Uterus (tissue), 4 donors: Measurements from ENCODE around the gene ADARB2. TPM values are rescaled to one million over a fixed set of nuclear protein-coding genes. Genes with fewer than 3 reads are reported as not detected.

Experiments used
- DNase-seq, 2 donors: peaks; one replicate each; pipeline ENCODE4 v3.0.0-alpha.2; 2019 to 2020
- H3K27ac ChIP-seq, 2 donors: fragments of 200-600 bp; sonication (generic); 1 replicate in 1 of 2; 2 replicates in 1 of 2; pipeline ENCODE4 v1.5.1; 2016 to 2018
- H3K27me3 ChIP-seq, 2 donors: fragments of 200-600 bp; sonication (generic); one replicate each; pipeline ENCODE4 v1.5.1; 2018 to 2019; ENCODE audit warnings: control low read depth in 1 of 2
- H3K36me3 ChIP-seq, 2 donors: fragments of 200-600 bp; sonication (generic); one replicate each; pipeline ENCODE4 v1.5.1; 2019; ENCODE audit warnings: control low read depth in 1 of 2
- H3K4me1 ChIP-seq, 2 donors: fragments of 200-600 bp; sonication (generic); one replicate each; pipeline ENCODE4 v1.5.1; 2018 to 2019; ENCODE audit warnings: control low read depth in 1 of 2
- H3K4me3 ChIP-seq, 2 donors: fragments of 200-600 bp; sonication (generic); 1 replicate in 1 of 2; 2 replicates in 1 of 2; pipeline ENCODE4 v1.5.1; 2018 to 2019; ENCODE audit warnings: mild to moderate bottlenecking in 1 of 2
- H3K9me3 ChIP-seq, 2 donors: fragments of 200-600 bp; sonication (generic); one replicate each; pipeline ENCODE4 v1.5.1; 2019; ENCODE audit warnings: control low read depth in 1 of 2
- POLR2A ChIP-seq, 2 donors: fragments of 450-650 bp; IDR thresholded peaks; one replicate each; pipeline ENCODE4 v1.6.1; 2016; ENCODE audit warnings: antibody characterized with exemption in 2 of 2, mild to moderate bottlenecking in 1 of 2, moderate library complexity in 1 of 2
- intact Hi-C: fragments of 100-400 bp; cut with DNase I; formaldehyde crosslinking; loops from one replicate; pipeline ENCODE4 v1.15.1; 2023; ENCODE audit warnings: low total_unique reads
- total RNA-seq, 4 donors: library from RNA; depleted of rRNA in 3 of 4; stranded (reverse); fragments of >200 nt in 3 of 4; gene quantifications; one replicate each; pipeline versions ENCODE4 v1.1.0 to v1.2.4, GENCODE V29; 2014 to 2023
- TF ChIP-seq, protein P1 (sequence below), 4 experiments: fragments of 200-600 bp in 2 of 4; fragments of 450-650 bp in 2 of 4; sonication (generic) in 2 of 4; IDR thresholded peaks; one replicate each; pipeline ENCODE4 v1.5.1; 2016 to 2019; ENCODE audit warnings: antibody characterized with exemption in 4 of 4, mild to moderate bottlenecking in 2 of 4, moderate library complexity in 1 of 4
- donor health status: DM: yes; HTN: yes; CAD: no.

The ADARB2 gene
- total RNA-seq, 4 donors from 2014 or later = 0.76 to 2.6 (median 2.0) TPM; not detected in 1

DNA sequence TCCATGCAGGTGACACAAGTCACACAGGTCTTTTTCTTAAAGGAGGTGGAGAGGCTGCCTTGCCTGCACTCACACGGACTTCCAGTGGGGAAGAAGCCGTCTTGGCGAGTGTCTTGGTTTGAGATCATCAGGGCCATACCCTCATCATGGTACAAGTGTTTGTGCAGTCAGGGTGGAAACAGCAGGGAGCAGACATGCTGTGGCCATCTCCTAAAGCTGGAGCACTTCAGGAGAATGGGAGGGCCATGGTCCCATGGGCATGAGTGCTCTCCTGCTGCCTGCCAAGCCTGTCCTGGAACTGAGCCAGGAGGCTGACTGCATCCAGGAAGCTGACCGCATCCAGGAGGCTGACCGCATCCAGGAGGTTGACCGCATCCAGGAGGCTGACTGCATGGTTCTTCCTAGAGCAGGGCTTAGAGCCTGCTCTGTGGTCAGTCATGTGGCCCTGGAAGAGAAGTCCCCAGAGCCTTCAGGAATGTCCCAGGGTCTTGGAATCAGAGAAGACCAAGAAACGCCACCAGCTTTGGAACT, 98.4 kb downstream of the ADARB2 start:
- H3K4me3 ChIP-seq = no peak overlapping the region
- no peaks in the 10 kb centered on the region for H3K36me3 ChIP-seq
- no peak for DNase-seq
- intact Hi-C loops = no loop called here
- H3K4me1 ChIP-seq = no peaks in the 10 kb centered on the region
- no peaks in the 10 kb centered on the region for H3K9me3 ChIP-seq
- no peaks in the 10 kb centered on the region for H3K27me3 ChIP-seq
- H3K27ac ChIP-seq = no peak overlapping the region
- TF ChIP-seq, protein P1, sequence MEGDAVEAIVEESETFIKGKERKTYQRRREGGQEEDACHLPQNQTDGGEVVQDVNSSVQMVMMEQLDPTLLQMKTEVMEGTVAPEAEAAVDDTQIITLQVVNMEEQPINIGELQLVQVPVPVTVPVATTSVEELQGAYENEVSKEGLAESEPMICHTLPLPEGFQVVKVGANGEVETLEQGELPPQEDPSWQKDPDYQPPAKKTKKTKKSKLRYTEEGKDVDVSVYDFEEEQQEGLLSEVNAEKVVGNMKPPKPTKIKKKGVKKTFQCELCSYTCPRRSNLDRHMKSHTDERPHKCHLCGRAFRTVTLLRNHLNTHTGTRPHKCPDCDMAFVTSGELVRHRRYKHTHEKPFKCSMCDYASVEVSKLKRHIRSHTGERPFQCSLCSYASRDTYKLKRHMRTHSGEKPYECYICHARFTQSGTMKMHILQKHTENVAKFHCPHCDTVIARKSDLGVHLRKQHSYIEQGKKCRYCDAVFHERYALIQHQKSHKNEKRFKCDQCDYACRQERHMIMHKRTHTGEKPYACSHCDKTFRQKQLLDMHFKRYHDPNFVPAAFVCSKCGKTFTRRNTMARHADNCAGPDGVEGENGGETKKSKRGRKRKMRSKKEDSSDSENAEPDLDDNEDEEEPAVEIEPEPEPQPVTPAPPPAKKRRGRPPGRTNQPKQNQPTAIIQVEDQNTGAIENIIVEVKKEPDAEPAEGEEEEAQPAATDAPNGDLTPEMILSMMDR (IDR thresholded peaks at IDR 0.05) = no peak
- TF ChIP-seq POLR2A (IDR thresholded peaks at IDR 0.05) = no peak

DNA sequence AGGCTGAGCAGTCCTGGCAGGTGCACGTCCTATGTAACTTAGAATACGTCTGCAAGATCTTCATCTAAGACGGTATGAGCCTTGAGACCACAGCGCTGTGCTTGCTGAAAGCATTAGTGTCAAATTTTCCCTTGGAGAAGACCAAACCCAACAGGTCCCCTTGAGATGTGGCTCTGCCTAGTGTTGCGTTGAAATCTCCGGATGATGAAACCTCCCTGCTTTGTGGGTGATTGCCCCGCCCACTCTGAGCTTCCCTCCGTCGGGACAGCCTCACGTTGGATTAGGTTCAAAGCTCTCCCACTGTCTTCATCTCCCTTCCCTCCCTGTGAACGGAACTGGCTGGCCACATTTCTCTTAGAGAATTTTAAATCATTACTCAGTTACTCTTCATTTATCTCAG, 102.0 kb downstream of the ADARB2 start:
- DNase-seq = no peak
- TF ChIP-seq, protein P1 (IDR thresholded peaks at IDR 0.05) = no peak
- TF ChIP-seq POLR2A (IDR thresholded peaks at IDR 0.05) = no peak
- Histone ChIP-seq H3K4me3 (no peak overlapping the region), H3K27me3 (no peaks in the 10 kb centered on the region), H3K4me1 (no peaks in the 10 kb centered on the region), H3K27ac (no peak overlapping the region), H3K36me3 (no peaks in the 10 kb centered on the region), H3K9me3 (no peaks in the 10 kb centered on the region)
- intact Hi-C loops = no loop called here

- intact Hi-C loops = no loop called here
- no peaks in the 10 kb centered on the region for H3K27me3 ChIP-seq
These were observed 103.1 kb downstream of the ADARB2 start for GRCh38 chr10:1634239-1634638.

GRCh38 chr10:1633783-1634182, 103.5 kb downstream of the ADARB2 start:
- H3K27me3 ChIP-seq = no peaks in the 10 kb centered on the region
- intact Hi-C loops = no loop called here
- DNase-seq = no peak

More at GRCh38 chr10:1634239-1634638, 103.1 kb downstream of the ADARB2 start:
- TF ChIP-seq, protein P1 (IDR thresholded peaks at IDR 0.05) = no peak
- no peak for TF ChIP-seq POLR2A (IDR thresholded peaks at IDR 0.05)
- Histone ChIP-seq H3K9me3 (no peaks in the 10 kb centered on the region), H3K27ac (no peak overlapping the region), H3K36me3 (no peaks in the 10 kb centered on the region), H3K4me3 (no peak overlapping the region), H3K4me1 (no peaks in the 10 kb centered on the region)
- no peak for DNase-seq

DNA sequence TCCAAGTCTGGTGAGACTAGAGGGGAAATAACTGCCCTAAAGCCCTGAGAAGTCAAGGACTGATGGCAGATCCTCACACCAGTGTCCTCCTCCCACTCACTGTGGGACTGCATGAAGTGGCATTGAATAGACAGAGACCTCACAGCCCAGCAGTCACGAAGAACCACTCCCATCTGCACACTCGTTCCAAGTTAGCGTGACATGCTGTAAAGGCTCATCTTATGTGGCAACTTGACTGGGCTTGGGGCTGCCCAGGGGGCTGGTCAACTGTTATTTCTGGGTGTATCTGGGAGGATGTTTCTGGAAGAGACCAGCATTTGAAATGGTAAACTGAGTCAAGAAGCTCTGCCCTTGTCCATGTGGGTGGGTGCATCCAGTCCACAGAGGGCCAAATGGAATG, 104.7 kb downstream of the ADARB2 start:
- no peaks in the 10 kb centered on the region for H3K4me1 ChIP-seq
- H3K27me3 ChIP-seq = no peaks in the 10 kb centered on the region
- intact Hi-C loops = no loop called here
- DNase-seq = no peak
- TF ChIP-seq, protein P1 (IDR thresholded peaks at IDR 0.05) = no peak
- TF ChIP-seq POLR2A (IDR thresholded peaks at IDR 0.05) = no peak
- no peaks in the 10 kb centered on the region for H3K36me3 ChIP-seq
- no peak overlapping the region for H3K27ac ChIP-seq
- no peaks in the 10 kb centered on the region for H3K9me3 ChIP-seq
- no peak overlapping the region for H3K4me3 ChIP-seq

More at GRCh38 chr10:1633783-1634182, 103.5 kb downstream of the ADARB2 start:
- Histone ChIP-seq H3K27ac (no peak overlapping the region), H3K9me3 (no peaks in the 10 kb centered on the region), H3K4me3 (no peak overlapping the region), H3K36me3 (no peaks in the 10 kb centered on the region), H3K4me1 (no peaks in the 10 kb centered on the region)
- TF ChIP-seq, protein P1 (IDR thresholded peaks at IDR 0.05) = no peak
- TF ChIP-seq POLR2A (IDR thresholded peaks at IDR 0.05) = no peak
